GDM1 (cell line): ENCODE measurements around the gene NTM.

ENCODE experiments used
- DNase-seq: peaks from one replicate; lab custom pipeline; 2025; lab: John Stamatoyannopoulos, UW

Gene NTM

DNA sequence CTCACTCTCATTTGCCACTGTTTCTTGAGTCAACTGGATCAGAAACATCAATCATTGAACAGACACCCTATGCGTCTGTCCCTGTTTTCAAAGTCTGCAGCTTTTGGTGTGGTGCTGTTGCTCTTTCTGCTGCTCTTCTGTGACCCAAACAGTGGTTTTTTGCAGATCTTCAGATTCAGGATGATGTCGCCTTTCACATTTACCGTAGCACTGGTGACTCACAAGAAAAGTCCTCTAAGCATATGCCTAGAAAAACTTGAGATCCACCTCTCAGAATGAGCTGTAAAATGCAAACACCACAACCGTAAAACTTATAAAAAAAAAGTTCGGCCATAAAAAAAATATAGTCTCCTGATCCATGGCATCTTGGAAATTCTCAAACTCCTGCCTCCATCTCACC lies 400.4 kb downstream of the NTM start:
- DNase-seq = no peak

GRCh38 chr11:131771471-131771870 lies 401.1 kb downstream of the NTM start:
- DNase-seq = no peak

DNA sequence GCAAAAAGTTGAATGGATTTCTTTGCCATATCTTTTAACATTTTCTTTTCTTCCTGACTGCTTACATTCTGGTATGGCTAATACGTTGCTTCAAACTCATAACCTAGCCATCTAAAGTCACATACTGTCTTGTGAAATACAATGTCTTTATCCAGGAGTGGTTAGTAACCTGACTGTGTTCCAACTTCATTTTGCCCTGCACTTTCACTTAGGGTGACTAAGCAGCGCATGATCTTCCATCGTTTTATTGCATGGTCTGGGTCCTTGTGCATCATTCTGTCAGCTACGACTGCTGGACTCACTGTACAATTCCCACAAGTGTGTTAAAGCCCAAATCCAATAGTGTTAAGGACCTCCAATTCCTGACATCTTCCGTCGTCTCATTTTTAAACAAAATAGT lies 403.2 kb downstream of the NTM start:
- no peak for DNase-seq

DNA sequence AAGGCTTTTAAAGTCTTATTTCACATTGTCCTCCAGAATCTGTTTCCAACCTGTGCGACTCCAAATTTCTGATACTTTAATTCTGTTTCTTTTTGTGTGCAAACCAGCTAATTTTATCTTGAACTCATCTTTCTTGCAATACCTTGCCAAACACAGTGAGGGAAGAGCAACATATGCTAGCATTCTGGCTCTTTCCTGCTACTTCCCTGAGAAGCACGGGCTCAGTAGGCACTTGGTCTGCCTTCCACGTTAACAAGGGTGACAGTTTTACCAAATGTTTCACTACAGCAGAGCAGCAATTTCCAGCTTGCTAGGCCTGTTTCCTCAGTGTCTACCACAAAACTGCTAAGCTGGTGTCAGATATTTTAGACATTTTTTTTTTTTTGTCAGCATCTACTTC lies 405.8 kb downstream of the NTM start:
- no peak for DNase-seq

DNA sequence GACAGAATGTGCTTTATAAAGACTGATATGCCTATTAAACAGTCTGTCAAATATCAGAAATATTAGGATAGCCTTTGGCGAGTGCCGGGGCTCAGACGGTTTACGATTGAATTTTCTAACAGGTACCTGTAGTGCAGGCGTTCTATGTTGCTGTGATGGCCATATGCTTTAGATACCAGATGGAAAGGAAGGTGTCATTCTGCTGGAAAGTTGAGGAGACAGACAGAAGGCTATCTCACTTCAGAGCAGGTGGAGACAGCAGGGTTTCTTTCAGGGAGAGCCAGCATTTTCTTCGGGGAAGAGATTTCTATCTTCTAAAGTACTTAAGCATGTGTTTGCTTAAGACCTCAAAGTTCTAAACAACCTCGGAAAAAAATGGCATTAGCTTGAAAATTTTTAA lies 415.4 kb downstream of the NTM start:
- DNase-seq = no peak

DNA sequence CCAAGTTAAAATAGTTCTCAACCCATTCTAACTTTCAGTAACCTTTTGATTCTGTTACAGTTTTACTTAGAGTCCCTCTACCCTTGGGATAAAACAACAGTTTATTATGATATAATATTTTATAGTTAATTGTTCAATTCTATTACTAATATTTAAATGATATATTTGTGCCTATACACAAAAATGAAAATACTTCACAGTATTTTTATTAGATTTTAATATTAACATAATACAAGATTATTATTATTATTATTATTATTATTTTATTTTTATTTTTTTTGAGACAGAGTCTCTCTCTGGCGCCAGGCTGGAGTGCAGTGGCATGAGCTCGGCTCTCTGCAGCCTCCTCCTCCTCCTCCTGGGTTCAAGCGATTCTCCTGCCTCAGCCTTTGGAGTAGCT lies 416.7 kb downstream of the NTM start:
- no peak for DNase-seq

DNA sequence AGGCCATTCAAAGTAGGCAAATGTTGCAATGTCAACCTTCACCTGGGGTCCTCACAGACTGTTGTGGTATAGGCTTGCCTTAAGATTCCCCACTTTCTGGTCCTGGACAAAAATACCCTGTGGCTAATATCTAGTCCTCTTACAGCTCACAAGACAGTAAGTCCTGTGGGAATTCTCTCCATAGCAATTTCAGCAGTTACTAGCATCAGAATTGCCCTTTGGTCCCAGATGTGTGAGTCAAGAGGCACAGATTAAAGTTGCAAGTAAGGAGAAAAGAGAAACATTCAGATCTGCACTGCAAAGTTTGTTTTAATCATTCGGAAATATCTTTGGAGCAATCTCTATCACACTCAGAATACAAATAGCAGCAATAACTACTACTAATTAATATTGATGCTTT lies 420.2 kb downstream of the NTM start:
- DNase-seq = no peak

DNA sequence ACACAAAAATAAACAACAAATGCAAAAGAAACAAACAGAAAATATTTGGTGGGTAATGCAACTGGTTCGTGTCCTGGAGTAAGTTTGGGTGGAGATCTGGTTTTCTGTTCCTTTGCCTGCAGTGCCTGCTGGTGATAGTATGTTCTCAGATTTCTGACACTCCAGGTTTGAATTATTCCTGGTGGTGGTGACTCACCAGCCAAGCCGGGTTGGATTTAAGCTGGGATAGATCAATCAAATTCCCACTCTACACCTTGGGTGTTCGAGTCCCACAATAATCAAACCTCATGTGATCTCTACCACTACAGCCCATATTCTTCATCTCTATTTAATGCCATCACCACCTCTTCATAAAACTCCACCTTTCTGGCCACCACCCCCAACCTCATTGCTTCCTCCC lies 421.8 kb downstream of the NTM start:
- no peak for DNase-seq

- DNase-seq = no peak
Measured at GRCh38 chr11:131796089-131796488, 425.7 kb downstream of the NTM start.

GRCh38 chr11:131796541-131796940 lies 426.1 kb downstream of the NTM start:
- DNase-seq = no peak

GRCh38 chr11:131800452-131800851 lies 430.0 kb downstream of the NTM start:
- DNase-seq = no peak

- DNase-seq = no peak
Measured at GRCh38 chr11:131802440-131803115, 432.2 kb downstream of the NTM start.

GRCh38 chr11:131807876-131808275 lies 437.5 kb downstream of the NTM start:
- no peak for DNase-seq

DNA sequence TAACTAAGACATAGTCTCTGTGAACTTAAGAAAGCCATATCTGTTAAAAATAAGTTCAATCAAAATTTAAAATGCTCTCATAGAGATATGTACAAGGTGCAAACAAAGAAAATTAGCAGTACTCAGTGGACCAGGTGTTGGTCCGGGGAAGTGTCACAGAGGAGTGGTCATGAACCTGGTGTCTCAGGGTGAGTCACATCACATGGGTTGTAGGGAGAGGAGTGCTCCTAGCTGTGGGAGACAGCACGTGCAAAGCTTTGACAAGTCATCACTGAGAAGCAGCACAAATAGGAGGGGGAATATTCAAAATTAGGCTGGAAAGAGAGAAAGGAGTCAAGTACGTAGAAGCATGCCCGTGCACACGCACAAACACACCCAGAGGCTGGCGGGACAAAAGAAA lies 438.1 kb downstream of the NTM start:
- DNase-seq = no peak

DNA sequence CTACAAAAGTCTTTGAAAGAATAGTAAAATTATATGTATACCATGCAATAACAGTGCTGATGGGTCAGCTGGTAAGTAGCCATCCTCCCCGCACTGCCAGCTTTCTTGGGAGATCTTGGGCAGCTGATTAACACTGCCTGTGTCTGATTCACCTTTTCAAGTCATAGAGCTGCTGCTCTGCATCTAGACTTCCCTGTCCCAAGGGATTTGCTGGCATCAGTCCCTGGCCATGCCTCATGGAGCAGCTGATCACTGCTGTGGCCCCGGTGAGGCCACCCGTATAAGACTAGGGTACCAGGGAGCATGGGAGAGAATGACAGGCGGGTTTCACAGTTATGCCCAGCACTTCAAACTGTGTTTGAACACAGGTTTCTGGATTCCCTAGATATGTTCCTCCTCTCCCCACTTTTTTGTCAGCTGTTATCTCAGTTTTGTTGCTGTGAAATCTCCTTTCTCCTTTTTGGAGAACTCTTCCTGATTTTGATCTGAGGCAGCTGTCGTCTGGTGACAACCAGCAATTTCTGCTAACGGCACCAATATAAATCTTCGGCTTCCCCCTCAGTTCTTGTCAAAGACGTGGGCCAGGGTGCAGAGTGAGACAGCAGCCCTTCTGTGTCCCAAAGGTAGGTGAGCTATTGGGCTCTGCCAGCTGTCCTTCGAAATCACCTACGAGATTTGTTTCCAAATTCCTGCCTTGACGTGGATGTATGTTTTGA lies 438.9 kb downstream of the NTM start:
- no peak for DNase-seq

DNA sequence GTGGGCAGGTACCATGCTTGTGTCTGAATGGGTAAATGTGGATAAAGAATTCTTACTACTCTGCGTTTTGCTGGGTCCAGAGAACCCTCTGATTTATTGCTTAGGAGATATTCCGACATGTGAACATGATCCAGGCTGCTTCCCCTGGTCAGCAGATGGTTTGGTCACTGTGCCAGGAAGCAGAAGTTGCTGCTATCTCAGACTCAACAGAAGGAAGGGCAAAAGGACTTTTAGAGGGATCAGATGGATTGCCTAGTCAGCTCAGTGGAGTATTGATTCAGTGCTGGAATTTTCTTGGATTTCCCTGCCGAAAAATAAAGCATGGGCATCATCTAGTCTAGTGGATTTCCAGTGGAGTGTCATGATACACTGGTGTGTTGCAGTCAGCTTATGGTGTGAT lies 440.1 kb downstream of the NTM start:
- no peak for DNase-seq

DNA sequence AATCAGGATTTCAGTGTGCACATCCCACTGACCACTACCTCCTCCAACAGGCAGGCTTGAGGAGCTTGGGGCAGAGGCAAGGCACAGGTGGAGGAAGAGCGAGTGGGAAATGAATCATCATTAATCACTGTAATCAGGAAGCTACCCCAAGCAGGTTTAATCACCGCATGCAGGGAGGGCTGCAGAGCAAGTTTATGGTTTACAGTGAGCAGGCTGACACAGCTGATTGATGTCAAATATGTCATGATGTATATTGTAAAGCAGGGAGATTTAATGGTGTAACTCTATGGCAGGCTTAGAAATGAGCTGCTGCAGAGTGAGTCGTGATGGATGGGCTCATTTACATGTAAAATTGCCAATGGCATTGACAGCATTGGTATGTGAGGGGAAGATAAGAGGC lies 441.0 kb downstream of the NTM start:
- DNase-seq = no peak

DNA sequence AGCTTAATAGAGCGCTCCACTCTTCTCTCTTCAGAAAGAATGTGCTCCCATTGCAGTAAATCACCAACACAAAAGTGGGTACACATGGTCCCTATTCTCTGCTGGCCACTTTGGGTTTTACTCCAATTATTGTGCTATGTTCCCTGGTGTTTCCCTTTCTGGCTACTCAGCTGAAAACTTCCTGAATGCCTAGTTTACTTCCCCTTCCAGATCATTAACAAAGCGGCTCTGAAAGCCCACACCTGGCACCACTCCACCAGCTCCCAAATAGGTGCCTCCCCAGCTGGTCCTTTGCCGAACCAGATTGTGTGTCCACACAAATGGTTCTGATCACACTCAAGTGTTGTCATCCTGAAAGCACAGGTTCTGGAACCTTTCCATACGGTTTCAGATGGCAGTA lies 443.7 kb downstream of the NTM start:
- no peak for DNase-seq

GRCh38 chr11:131815590-131815989 lies 445.2 kb downstream of the NTM start:
- DNase-seq = no peak

DNA sequence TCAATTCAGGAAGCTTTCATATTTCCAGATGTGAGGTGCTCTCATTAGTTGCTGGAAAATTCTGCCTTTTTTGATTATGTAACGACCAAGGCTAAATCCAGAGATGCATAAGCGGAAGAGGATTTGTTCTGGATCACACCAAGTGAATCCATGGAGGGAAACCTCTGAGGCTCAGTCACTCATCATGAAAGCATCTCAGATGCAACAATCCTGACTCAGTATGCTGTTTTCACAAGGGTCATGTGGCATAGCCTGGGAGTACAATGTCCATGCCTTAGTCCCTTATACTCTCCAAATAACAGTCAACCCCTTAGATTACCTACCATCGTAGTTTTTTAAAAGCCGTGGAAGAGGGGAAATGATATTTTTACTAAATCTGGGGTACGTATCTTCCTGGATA lies 445.6 kb downstream of the NTM start:
- DNase-seq = no peak

- no peak for DNase-seq
Measured at GRCh38 chr11:131817687-131818188, 447.3 kb downstream of the NTM start.

DNA sequence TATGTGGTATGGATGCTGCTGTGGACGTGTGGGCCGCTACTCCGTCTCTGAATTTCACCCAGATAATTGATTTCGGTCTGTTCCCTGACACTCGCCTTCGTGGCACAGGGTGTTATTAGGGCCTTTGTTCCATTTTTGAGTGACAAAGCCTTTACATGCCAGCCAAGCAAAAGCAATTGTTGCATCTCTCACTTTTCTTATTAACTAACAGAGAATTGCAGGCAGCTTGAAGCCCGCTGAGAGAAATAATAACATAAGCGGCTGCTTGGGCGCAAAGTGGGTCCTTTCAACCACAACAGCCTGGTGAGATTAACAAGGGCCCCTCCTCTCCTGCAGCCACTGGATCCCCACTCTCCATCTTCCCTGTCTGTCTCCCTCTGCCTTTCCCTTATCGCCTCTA lies 449.4 kb downstream of the NTM start:
- DNase-seq = no peak

- no peak for DNase-seq
Measured at GRCh38 chr11:131822506-131822905, 452.1 kb downstream of the NTM start.

DNA sequence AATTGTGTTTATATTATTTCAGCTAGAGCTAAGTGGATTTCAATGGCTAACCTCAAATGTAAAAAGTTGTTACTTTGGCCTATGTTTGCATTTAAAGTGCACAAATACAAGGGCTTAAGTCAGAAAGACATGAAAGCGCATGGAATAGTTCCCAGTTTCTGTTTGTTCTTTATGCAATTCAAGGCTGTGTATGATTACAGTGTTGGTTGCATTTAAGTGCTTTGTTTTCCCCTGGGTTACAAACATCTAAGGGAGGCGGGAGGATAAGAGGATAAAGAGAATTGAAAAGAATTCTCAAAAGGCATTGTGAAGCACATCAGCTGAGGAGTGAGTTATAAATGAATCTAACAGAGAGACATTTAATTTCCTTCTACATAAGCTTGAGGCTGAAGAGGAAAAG lies 453.4 kb downstream of the NTM start:
- no peak for DNase-seq
